Loucy (cell line): Measurements from ENCODE around the gene PRR30.

Source experiments
- EZH2phosphoT487 ChIP-seq: fragments of 200-600 bp; IDR thresholded peaks from 2 replicates; pipeline ENCODE4 v1.6.1; 2018; ENCODE audit warnings: antibody characterized with exemption, mild to moderate bottlenecking, moderate library complexity, borderline replicate concordance
- TF ChIP-seq, protein P1 (sequence below): fragments of 200-600 bp; sonication (generic); conservative IDR thresholded peaks from 2 replicates; pipeline ENCODE4 v1.5.1; 2014; ENCODE audit warnings: mild to moderate bottlenecking, antibody characterized with exemption, low read length

DNA sequence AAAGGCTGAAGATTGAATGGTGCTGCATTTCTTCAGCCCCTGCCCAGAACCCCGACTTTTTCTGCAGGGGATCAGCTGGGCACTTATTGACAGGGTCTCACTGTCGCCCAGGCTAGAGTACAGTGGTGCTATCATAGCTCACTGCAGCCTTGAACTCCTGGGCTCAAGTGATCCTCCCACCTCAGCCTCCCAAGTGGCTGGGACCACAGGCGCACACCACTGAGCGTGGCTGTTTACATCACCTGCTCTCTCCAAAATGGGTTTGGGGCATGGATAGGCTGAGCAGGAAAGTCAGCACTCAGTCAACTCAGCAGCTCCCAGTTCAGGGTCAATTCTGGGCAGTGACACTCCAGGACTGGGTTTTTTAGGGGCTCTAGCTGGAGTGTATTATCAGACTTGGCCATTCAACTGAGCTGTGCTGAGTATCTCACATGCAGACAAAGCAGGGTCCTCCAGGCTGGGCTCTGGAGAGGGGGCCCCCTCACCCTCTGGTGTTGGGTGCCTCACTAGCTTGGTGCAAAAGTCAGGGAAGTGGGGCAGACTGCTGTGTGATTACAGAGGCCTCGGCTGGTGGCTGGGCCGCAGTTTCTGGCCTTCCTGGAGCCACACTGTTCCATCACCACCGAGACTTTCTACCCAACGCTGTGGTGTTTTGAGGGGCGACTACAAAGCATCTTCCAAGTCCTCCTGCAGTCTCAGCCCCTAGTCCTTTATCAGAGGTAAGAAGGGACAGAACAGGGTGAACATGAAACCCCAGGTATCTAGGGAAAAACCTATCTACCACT, 11.1 kb downstream of the PRR30 start:
- TF ChIP-seq, protein P1, sequence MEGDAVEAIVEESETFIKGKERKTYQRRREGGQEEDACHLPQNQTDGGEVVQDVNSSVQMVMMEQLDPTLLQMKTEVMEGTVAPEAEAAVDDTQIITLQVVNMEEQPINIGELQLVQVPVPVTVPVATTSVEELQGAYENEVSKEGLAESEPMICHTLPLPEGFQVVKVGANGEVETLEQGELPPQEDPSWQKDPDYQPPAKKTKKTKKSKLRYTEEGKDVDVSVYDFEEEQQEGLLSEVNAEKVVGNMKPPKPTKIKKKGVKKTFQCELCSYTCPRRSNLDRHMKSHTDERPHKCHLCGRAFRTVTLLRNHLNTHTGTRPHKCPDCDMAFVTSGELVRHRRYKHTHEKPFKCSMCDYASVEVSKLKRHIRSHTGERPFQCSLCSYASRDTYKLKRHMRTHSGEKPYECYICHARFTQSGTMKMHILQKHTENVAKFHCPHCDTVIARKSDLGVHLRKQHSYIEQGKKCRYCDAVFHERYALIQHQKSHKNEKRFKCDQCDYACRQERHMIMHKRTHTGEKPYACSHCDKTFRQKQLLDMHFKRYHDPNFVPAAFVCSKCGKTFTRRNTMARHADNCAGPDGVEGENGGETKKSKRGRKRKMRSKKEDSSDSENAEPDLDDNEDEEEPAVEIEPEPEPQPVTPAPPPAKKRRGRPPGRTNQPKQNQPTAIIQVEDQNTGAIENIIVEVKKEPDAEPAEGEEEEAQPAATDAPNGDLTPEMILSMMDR: no peak
- no peak for TF ChIP-seq EZH2phosphoT487
